Right lobe of liver (tissue), 6 donors: ENCODE results near the gene MOB2. TPM values are rescaled to one million over a fixed set of nuclear protein-coding genes. Genes with fewer than 3 reads are reported as not detected.
A peak's percentile ranks its signal among the peaks of the same experiment; 100 is the strongest.

Experiments
- ATAC-seq, 4 donors: fragments of 200-7000 bp; cut with Tn5 transposase; one replicate each; pipeline ENCODE4 v1.9.1; 2020; ENCODE audit warnings: mild to moderate bottlenecking in 4 of 4, moderate library complexity in 4 of 4
- DNase-seq, 3 donors: peaks; one replicate each; pipeline ENCODE4 v3.0.0-alpha.2; 2020
- H3K27ac ChIP-seq, 3 donors: fragments of 200-600 bp; one replicate each; pipeline ENCODE4 v1.8.0; 2022
- H3K27me3 ChIP-seq, 2 donors: fragments of 200-600 bp; one replicate each; pipeline ENCODE4 v1.8.0; 2022
- H3K36me3 ChIP-seq, 4 donors: fragments of 200-600 bp; sonication (generic) in 1 of 4; one replicate each; pipeline versions ENCODE4 v1.5.1 to v1.8.0; 2017 to 2022; ENCODE audit warnings: control low read depth in 1 of 4
- H3K4me1 ChIP-seq, 4 donors: fragments of 200-600 bp; sonication (generic) in 1 of 4; one replicate each; pipeline versions ENCODE4 v1.5.1 to v1.8.0; 2017 to 2022; ENCODE audit warnings: control low read depth in 1 of 4
- H3K4me3 ChIP-seq, 3 donors: fragments of 200-600 bp; one replicate each; pipeline ENCODE4 v1.8.0; 2022
- H3K9me3 ChIP-seq, 4 donors: fragments of 200-600 bp; sonication (generic) in 1 of 4; one replicate each; pipeline versions ENCODE4 v1.5.1 to v1.8.0; 2017 to 2022; ENCODE audit warnings: control low read depth in 1 of 4
- CTCF ChIP-seq, 4 donors: fragments of 200-600 bp in 3 of 4; fragments of 450-650 bp in 1 of 4; IDR thresholded peaks; one replicate each; pipeline versions ENCODE4 v1.5.1 to v1.8.0; 2016 to 2022; ENCODE audit warnings: antibody characterized with exemption in 4 of 4, mild to moderate bottlenecking in 2 of 4
- POLR2A ChIP-seq: fragments of 450-650 bp; IDR thresholded peaks from one replicate; pipeline ENCODE4 v1.6.1; 2017; ENCODE audit warnings: antibody characterized with exemption, mild to moderate bottlenecking
- WGBS: methylation state at CpG from one replicate; pipeline ENCODE4 v1.1.6; 2018; ENCODE audit warnings: low coverage, low lambda C conversion rate; ENCODE audit not compliant: insufficient coverage; ENCODE audit errors: missing lambda C conversion rate; 5-methylcytosine and 5-hydroxymethylcytosine counted together
- intact Hi-C, 2 donors: fragments of 100-400 bp; cut with DNase I; formaldehyde crosslinking; loops; one replicate each; pipeline versions ENCODE4 v1.11.2 to v1.14.1; 2022
- long read RNA-seq: library from polyadenylated mRNA; unstranded; transcript quantifications from one replicate; pipeline ENCODE4 v2.0.0, GENCODE V29; 2019
- total RNA-seq, 6 experiments: library from RNA; depleted of rRNA in 2 of 6; stranded (reverse); fragments of >200 nt in 2 of 6; fragmentation: NEBNext Ultra II Directional in 3 of 6; extraction: Animal tissue kit (Norgen Biotek cat#: 25700) in 3 of 6; gene quantifications; one replicate each; pipeline versions ENCODE4 v1.1.0 to v1.2.4, GENCODE V29; 2016 to 2023
- donor health status: DM: no; HTN: yes; CAD: no.
- donor health status: DM: no; HTN: no; CAD: no.
- donor health status: DM: no; HTN: no; CAD: no.
- donor health status: DM: no; HTN: yes; CAD: no.
- donor health status: DM: no; HTN: yes; CAD: no.

The MOB2 gene
- 10 to 100 TPM in 5 of 6 experiments, 1 to 10 TPM in 1; 8.5 to 17.0 (median 14.1) TPM for total RNA-seq
- long read RNA-seq, partial matches to known transcripts, result 0 of 1 reads
- long read RNA-seq, other reads (novel, unspliced or antisense), result 1 of 1 reads

- no peaks in the 10 kb centered on the region for H3K9me3 ChIP-seq
- H3K27me3 ChIP-seq, result no peaks in the 10 kb centered on the region
- no peaks in the 10 kb centered on the region for H3K36me3 ChIP-seq
- DNase-seq (peak in 2 of 3 donors; percentile 42 to 58), ATAC-seq (peak; percentile 38 to 62 (median 50))
- peaks cover 0 to 2% (median 0%) of the 10 kb centered on the region in 4 donors for H3K4me1 ChIP-seq
- no peak within 1 kb of the TSS for H3K27ac ChIP-seq
- TF ChIP-seq CTCF (IDR thresholded peaks at IDR 0.05), result peak in 1 of 4 donors; percentile 10
- no peak for TF ChIP-seq POLR2A
- intact Hi-C loops, result no loop called here
- WGBS, result 60% methylated on average over 1 of the region's 31 CpGs
- H3K4me3 ChIP-seq, result no peak within 1 kb of the TSS
These were observed at the start of gene MOB2 for GRCh38 chr11:1486054-1486825. Gene MOB2, minus strand, starts transcription at chr11:1486779. Its CDS starts 223 bp downstream, at chr11:1486556.

- H3K36me3 ChIP-seq, result peaks cover 0 to 7% (median 3%) of the 10 kb centered on the region in 4 donors
- no peak for DNase-seq
- H3K27ac ChIP-seq, result no peak overlapping the region
- ATAC-seq, result no peak
- no peak overlapping the region for H3K4me3 ChIP-seq
- no peaks in the 10 kb centered on the region for H3K27me3 ChIP-seq
- intact Hi-C loops, result no loop called here
- H3K4me1 ChIP-seq, result no peaks in the 10 kb centered on the region
- TF ChIP-seq POLR2A (no peak), CTCF (IDR thresholded peaks at IDR 0.05) (no peak)
- no peaks in the 10 kb centered on the region for H3K9me3 ChIP-seq
- WGBS, result 40% methylated on average over 1 of the region's 14 CpGs
These were observed 48.1 kb upstream of the MOB2 start for GRCh38 chr11:1534682-1535081.

- 93% methylated on average over 6 of the region's 7 CpGs for WGBS
- TF ChIP-seq POLR2A (no peak), CTCF (IDR thresholded peaks at IDR 0.05) (no peak)
- H3K9me3 ChIP-seq, result no peaks in the 10 kb centered on the region
- DNase-seq (no peak), ATAC-seq (no peak)
- no peak overlapping the region for H3K27ac ChIP-seq
- H3K27me3 ChIP-seq, result no peaks in the 10 kb centered on the region
- no peak overlapping the region for H3K4me3 ChIP-seq
- no peaks in the 10 kb centered on the region for H3K4me1 ChIP-seq
- intact Hi-C loops, result no loop called here
- H3K36me3 ChIP-seq, result peaks cover 0 to 7% (median 3%) of the 10 kb centered on the region in 4 donors
These were observed 47.6 kb upstream of the MOB2 start for GRCh38 chr11:1534171-1534570.

GRCh38 chr11:1533342-1533725, 46.8 kb upstream of the MOB2 start:
- no peak for TF ChIP-seq POLR2A
- TF ChIP-seq CTCF (IDR thresholded peaks at IDR 0.05), result no peak
- no peak overlapping the region for H3K4me3 ChIP-seq
- ATAC-seq (no peak), DNase-seq (no peak)
- H3K27ac ChIP-seq, result no peak overlapping the region
- WGBS, result no CpG with 5 or more reads among the region's 10 CpGs
- peaks cover 0 to 7% (median 3%) of the 10 kb centered on the region in 4 donors for H3K36me3 ChIP-seq
- H3K27me3 ChIP-seq, result no peaks in the 10 kb centered on the region
- intact Hi-C loops, result no loop called here
- H3K9me3 ChIP-seq, result no peaks in the 10 kb centered on the region
- H3K4me1 ChIP-seq, result no peaks in the 10 kb centered on the region
